ES-I3 (cell line): ENCODE measurements around the gene ALPK1.
A peak's percentile ranks its signal among the peaks of the same experiment; 100 is the strongest.
"Not testable (repeated sequence)": the region's sequence is repeated elsewhere in the genome, so short reads cannot be mapped to it uniquely, and the experiment has no call there.

Experiments
- H3K36me3 ChIP-seq: 2 replicates; pipeline ENCODE4 v1.6.1; 2013; ENCODE audit warnings: mild to moderate bottlenecking, low read length, control low read depth, moderate library complexity; ENCODE audit not compliant: insufficient read depth
- H3K4me1 ChIP-seq: 2 replicates; pipeline ENCODE4 v1.6.1; 2013; ENCODE audit warnings: mild to moderate bottlenecking, control low read depth, low read length; ENCODE audit not compliant: insufficient read depth
- H3K9ac ChIP-seq: 2 replicates; pipeline ENCODE4 v1.6.1; 2013; ENCODE audit warnings: low read depth, mild to moderate bottlenecking, low read length, moderate library complexity
- H3K9me3 ChIP-seq: 2 replicates; pipeline ENCODE4 v1.6.1; 2013; ENCODE audit warnings: mild to moderate bottlenecking, low read length, moderate library complexity; ENCODE audit not compliant: control insufficient read depth, insufficient read depth

ALPK1 gene

DNA sequence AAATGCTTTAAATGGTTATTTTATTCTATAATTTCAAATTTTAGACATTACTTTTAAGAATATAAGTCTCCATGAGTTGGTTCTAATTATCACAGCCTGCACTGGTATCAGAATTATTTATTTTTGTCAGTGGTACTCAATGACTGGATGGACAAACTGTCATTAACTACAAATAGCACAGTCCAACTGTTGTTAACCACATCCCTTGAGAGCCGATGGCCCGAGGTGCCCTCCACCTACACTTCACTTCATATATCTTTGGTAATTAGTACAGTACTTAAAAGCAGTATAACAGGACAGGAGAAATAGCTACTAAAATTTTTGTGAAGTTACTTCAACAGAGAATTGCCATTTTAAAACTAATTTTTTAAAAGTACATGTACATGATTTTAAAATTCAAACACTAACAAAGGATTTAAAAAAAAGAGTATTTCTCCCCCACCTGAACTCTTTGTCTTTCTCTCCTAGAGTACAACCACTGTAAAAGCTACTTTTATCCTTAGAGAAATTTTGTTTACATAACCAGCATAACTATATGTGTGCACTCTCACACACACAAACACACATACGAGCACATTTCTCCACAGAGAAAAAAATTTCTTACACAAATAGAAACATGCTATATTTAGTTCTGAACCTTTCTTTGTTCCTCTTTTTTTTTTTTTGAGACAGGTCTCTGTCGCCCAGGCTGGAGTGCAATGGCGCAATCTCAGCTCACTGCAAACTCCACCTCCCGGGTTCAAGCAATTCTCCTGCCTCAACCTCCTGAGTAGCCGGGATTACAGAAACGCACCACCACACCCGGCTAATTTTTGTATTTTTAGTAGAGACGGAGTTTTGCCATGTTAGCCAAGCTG lies 17.9 kb upstream of the ALPK1 start:
- no peaks in the 10 kb centered on the region; the same call in 1 of the 2 replicates for H3K36me3 ChIP-seq
- no peaks in the 10 kb centered on the region for H3K4me1 ChIP-seq
- H3K9me3 ChIP-seq, result peaks cover 4% of the 10 kb centered on the region; the same call in 1 of the 2 replicates
- H3K9ac ChIP-seq, result no peak overlapping the region

GRCh38 chr4:112279882-112280315 lies 17.3 kb upstream of the ALPK1 start:
- H3K36me3 ChIP-seq, result no peaks in the 10 kb centered on the region; the same call in 1 of the 2 replicates
- H3K9ac ChIP-seq, result no peak overlapping the region
- no peaks in the 10 kb centered on the region for H3K4me1 ChIP-seq
- H3K9me3 ChIP-seq, result peaks cover 4% of the 10 kb centered on the region; the same call in 1 of the 2 replicates

GRCh38 chr4:112280386-112281056 lies 16.6 kb upstream of the ALPK1 start:
- no peak overlapping the region for H3K9ac ChIP-seq
- H3K4me1 ChIP-seq, result no peaks in the 10 kb centered on the region
- H3K36me3 ChIP-seq, result no peaks in the 10 kb centered on the region; the same call in 1 of the 2 replicates

GRCh38 chr4:112281895-112282398 lies 15.2 kb upstream of the ALPK1 start:
- H3K9me3 ChIP-seq, H3K4me1 ChIP-seq, H3K36me3 ChIP-seq, H3K9ac ChIP-seq: not testable (repeated sequence)

More at GRCh38 chr4:112280386-112281056, 16.6 kb upstream of the ALPK1 start:
- H3K9me3 ChIP-seq, result peaks cover 4% of the 10 kb centered on the region; the same call in 1 of the 2 replicates

DNA sequence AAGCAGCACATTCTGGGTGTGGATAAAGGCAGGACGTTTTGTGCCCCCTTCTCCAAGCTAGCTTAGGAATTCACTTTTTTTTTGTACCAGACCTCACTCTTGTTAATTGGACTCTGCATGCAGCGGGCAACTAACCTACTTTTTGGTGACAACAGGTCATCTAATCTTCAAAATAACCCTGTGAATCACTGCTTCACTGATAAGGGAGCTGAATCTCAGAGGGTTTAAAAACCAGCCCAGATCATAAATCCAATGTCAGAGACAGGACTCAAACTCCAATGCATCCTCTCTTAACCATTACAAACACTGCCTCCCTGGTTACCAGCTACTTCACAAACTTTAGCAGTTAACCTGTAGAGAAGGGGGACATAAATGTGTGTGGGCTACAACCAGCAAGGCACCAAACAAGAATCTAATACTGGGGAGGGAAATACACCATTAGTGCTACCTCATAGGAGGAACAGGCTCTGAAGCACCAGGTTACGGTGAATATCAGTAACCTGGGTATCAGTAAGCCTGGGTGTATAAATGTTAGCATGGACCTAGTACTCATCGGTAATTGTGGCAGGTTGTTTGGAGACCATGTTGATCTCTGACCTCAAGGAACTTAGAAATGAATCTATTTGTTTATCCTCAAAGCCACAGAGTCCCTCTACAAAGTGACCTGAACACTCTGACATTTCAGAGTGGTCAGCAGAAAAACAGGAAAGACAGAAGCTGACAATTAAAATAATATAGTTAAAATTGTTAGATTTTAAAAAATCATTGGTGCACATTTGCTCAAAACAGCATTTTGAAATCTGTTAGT lies 14.1 kb upstream of the ALPK1 start:
- Histone ChIP-seq H3K4me1 (no peaks in the 10 kb centered on the region), H3K36me3 (no peaks in the 10 kb centered on the region), H3K9me3 (peaks cover 6% of the 10 kb centered on the region), H3K9ac (no peak overlapping the region)

DNA sequence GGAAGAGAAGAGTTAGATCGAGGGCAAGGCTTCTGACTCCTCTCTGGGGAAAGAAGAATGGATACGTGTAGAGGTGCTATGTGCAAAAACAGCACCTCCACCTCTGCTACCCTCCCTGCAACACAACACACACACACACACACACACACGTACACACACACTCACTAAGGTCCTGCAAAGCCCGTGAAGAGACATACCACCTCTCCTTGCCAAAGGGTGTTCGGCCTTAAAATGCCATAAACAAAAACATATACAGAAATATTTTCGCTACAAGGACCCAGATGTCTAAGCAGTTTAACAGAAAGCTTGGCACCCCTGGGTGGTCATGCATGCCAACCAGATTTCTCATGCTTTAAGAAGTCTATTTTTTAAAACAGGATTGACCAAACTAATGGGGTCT lies 13.0 kb upstream of the ALPK1 start:
- Histone ChIP-seq H3K36me3 (no peaks in the 10 kb centered on the region), H3K4me1 (no peaks in the 10 kb centered on the region), H3K9me3 (peaks cover 6% of the 10 kb centered on the region), H3K9ac (no peak overlapping the region)

GRCh38 chr4:112284662-112285411 lies 12.3 kb upstream of the ALPK1 start:
- Histone ChIP-seq H3K36me3 (no peaks in the 10 kb centered on the region), H3K4me1 (no peaks in the 10 kb centered on the region), H3K9ac (peak overlapping the region; percentile 89; the same call in 1 of the 2 replicates), H3K9me3 (peaks cover 6% of the 10 kb centered on the region)

GRCh38 chr4:112287258-112287989 lies 9.7 kb upstream of the ALPK1 start:
- Histone ChIP-seq H3K4me1 (no peaks in the 10 kb centered on the region; the same call in 1 of the 2 replicates), H3K36me3 (no peaks in the 10 kb centered on the region), H3K9me3 (peaks cover 3% of the 10 kb centered on the region; the same call in 1 of the 2 replicates), H3K9ac (no peak overlapping the region)

DNA sequence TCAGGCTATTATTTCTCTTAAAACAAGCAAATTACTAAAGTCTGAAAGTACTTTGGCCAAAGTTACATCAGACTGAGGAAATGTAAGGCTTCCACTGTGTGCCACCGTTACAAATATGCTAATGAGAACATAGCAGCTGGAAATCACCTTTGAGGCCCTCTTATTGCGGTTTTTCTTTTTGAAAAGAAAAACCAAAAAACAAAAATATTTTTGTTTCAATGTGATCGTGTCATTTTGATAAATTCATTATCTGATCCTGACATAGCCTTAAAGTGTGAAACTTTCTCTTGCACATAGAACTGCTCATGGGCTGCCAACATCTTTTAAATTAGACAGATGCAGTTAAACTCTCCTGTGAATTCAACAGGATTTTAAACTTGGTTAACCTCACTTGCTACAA lies 8.7 kb upstream of the ALPK1 start:
- Histone ChIP-seq H3K9ac (no peak overlapping the region), H3K36me3 (no peaks in the 10 kb centered on the region), H3K9me3 (peaks cover 2% of the 10 kb centered on the region; the same call in 1 of the 2 replicates), H3K4me1 (no peaks in the 10 kb centered on the region; the same call in 1 of the 2 replicates)

GRCh38 chr4:112289407-112290253 lies 7.5 kb upstream of the ALPK1 start:
- Histone ChIP-seq H3K4me1 (no peaks in the 10 kb centered on the region; the same call in 1 of the 2 replicates), H3K9ac (no peak overlapping the region), H3K36me3 (no peaks in the 10 kb centered on the region), H3K9me3 (peaks cover 2% of the 10 kb centered on the region; the same call in 1 of the 2 replicates)

GRCh38 chr4:112290341-112290740 lies 6.8 kb upstream of the ALPK1 start:
- Histone ChIP-seq H3K36me3 (no peaks in the 10 kb centered on the region), H3K4me1 (no peaks in the 10 kb centered on the region; the same call in 1 of the 2 replicates), H3K9me3 (peaks cover 2% of the 10 kb centered on the region; the same call in 1 of the 2 replicates), H3K9ac (no peak overlapping the region)

DNA sequence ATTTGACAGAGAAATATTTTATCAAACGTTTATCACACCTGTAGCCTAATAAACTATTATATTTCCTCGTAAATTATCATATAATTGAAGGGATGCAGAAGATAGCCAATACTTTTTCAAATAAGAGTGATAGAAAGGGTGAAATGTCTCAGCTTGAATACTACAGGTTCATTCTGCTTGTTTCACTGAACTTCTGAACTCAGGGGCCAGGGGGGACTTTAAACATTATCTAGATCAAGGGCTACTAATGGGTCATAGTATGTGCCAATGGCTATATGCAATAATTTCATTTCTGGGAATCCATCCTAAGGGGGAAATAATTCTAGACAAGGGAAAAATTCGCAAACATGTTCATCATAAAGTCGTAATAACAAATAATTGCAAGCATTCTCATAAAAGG lies 2.6 kb downstream of the ALPK1 start:
- Histone ChIP-seq H3K9ac (no peak overlapping the region), H3K4me1 (peaks cover 8% of the 10 kb centered on the region; the same call in 1 of the 2 replicates), H3K36me3 (no peaks in the 10 kb centered on the region), H3K9me3 (no peaks in the 10 kb centered on the region)
